ENCODE measurements around the gene ZMIZ2. TPM values are rescaled to one million over a fixed set of nuclear protein-coding genes. Genes with fewer than 3 reads are reported as not detected.

Gene ZMIZ2
- total and polyA plus RNA-seq, 2 donors (not counting 1 experiment from before 2014, with no cell fraction given) = 254 to 442 TPM

DNA sequence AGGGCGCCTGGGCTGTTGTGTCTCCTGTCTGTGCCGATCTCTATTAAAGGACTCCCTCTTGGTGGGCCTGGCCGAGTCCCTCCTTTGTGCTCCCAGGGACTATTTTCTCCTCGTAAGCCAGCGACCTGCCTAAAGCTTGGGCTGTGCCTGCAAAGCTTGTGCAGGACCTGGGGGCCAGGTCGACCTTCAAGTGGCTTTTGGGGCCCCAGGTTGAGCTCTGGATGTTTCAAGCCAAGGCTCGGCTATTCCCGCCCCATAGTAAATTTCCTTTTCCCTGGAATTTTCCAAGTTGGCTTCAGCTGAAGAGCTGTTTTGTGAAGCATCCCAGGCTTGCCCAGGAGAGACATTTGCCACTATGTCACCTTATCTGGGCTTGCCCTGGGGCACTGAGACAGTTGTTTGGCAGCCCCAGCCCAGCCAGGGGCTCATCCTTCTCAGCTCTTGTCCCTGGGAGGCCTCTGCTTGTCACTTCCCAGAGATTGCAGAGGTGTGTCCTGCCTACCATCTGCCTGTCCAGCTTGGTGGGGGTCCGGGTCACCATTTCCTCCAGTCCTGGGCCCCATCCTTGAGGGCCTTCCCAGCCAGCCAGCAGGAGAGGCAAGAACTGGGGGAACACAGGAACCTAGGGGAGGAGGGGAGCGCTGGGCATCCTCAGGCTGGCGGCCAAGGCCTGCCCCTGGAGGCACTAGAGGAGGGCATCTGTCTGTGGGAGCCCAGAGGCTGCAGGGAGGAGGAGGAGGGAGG is 20.2 kb downstream of the ZMIZ2 start:
- TF ChIP-seq, protein P1, sequence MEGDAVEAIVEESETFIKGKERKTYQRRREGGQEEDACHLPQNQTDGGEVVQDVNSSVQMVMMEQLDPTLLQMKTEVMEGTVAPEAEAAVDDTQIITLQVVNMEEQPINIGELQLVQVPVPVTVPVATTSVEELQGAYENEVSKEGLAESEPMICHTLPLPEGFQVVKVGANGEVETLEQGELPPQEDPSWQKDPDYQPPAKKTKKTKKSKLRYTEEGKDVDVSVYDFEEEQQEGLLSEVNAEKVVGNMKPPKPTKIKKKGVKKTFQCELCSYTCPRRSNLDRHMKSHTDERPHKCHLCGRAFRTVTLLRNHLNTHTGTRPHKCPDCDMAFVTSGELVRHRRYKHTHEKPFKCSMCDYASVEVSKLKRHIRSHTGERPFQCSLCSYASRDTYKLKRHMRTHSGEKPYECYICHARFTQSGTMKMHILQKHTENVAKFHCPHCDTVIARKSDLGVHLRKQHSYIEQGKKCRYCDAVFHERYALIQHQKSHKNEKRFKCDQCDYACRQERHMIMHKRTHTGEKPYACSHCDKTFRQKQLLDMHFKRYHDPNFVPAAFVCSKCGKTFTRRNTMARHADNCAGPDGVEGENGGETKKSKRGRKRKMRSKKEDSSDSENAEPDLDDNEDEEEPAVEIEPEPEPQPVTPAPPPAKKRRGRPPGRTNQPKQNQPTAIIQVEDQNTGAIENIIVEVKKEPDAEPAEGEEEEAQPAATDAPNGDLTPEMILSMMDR (IDR thresholded peaks at IDR 0.05) = no peak
- TF ChIP-seq EZH2 (IDR thresholded peaks at IDR 0.05; ENCODE audit: borderline replicate concordance, insufficient read depth, low read depth, low read length, poor library complexity, severe bottlenecking) = no peak
- CTCF ChIA-PET = interaction anchor here (0.7 to 4.0 kb wide), 9 partner anchors 18 to 368 kb away, joined by 3 to 37 read pairs (median 6); partner anchors contain the start of genes H2AZ2, TMED4 and ZMIZ2
- H3K4me1 Mint-ChIP-seq = peaks cover 53% of the 10 kb centered on the region

More for the DNA sequence above, 20.2 kb downstream of the ZMIZ2 start:
- no peak for ATAC-seq (ENCODE audit: low read depth)
- intact Hi-C loops (cut with micrococcal nuclease) = loop anchor here (1.0 to 2.0 kb wide), 3 partner anchors 17 to 180 kb away; no protein-coding TSS in a partner anchor
- POLR2A ChIA-PET = interaction anchor here (0.7 to 3.1 kb wide), 9 partner anchors 18 to 162 kb away, joined by 3 to 29 read pairs (median 5); partner anchors contain the start of genes H2AZ2, OGDH, PPIA and PURB
- H3K4me2 ChIP-seq (replicated peaks; ENCODE audit: low read depth, low read length, poor library complexity, severe bottlenecking) = peak overlapping the region; percentile 60
- H3K9me3 Mint-ChIP-seq (ENCODE audit: insufficient read depth) = no peaks in the 10 kb centered on the region
- no peaks in the 10 kb centered on the region for H3K27me3 ChIP-seq (replicated peaks in 1 of 4; ENCODE audit: control extremely low read depth in 1 of 4, control insufficient read depth in 3 of 4, insufficient read depth in 4 of 4, low read length in 3 of 4)
- peak overlapping the region; percentile 97 for H3K27ac Mint-ChIP-seq
- H3K36me3 ChIP-seq (replicated peaks in 1 of 2; ENCODE audit: control extremely low read depth in 1 of 2, control insufficient read depth in 1 of 2, extremely low read depth in 1 of 2, insufficient read depth in 2 of 2, low read length in 1 of 2) = peaks cover 0 to 43% of the 10 kb centered on the region in 2 experiments
- peak overlapping the region; percentile 13 for H2AFZ ChIP-seq (ENCODE audit: insufficient read depth, low read depth, low read length, poor library complexity, severe bottlenecking)
- peak overlapping the region; percentile 10 for H3K9ac ChIP-seq (ENCODE audit: low read length)
- H3K27me3 Mint-ChIP-seq = no peaks in the 10 kb centered on the region
- H3K4me3 ChIP-seq (ENCODE audit: control extremely low read depth in 1 of 5, extremely low read depth in 1 of 5, insufficient read depth in 1 of 5, low read depth in 2 of 5, low read length in 4 of 5) = peak overlapping the region in 1 of 5 experiments; percentile 16
- H3K9me3 ChIP-seq (ENCODE audit: control extremely low read depth in 1 of 3, control insufficient read depth in 2 of 3, insufficient read depth in 1 of 3, low read length in 2 of 3) = peaks cover 0 to 6% (median 0%) of the 10 kb centered on the region in 3 donors
- no peaks in the 10 kb centered on the region for H3K79me2 ChIP-seq (ENCODE audit: control insufficient read depth, insufficient read depth, low read length)
- peaks cover 31 to 62% of the 10 kb centered on the region in 2 donors for H3K4me1 ChIP-seq (ENCODE audit: control insufficient read depth in 2 of 2, insufficient read depth in 2 of 2, low read length in 2 of 2)
- H4K20me1 ChIP-seq (ENCODE audit: control insufficient read depth, insufficient read depth, low read length, poor library complexity, severe bottlenecking) = no peaks in the 10 kb centered on the region
- H3K4me3 Mint-ChIP-seq = peak overlapping the region; percentile 76
- DNase-seq = no peak
- H3K27ac ChIP-seq (ENCODE audit: low read length in 2 of 2) = peak overlapping the region; percentile 73 to 77
- WGBS (ENCODE audit: insufficient coverage) = 79% methylated on average over 11 of the region's 11 CpGs
